Parathyroid adenoma (tissue), 2 donors: ENCODE data around the gene MIER2.

ENCODE experiments used
- H2AFZ ChIP-seq: fragments of 300-600 bp; sonication (generic); one replicate; pipeline ENCODE4 v1.7.0; 2017; ENCODE audit warnings: antibody characterized with exemption, mild to moderate bottlenecking
- H3K27ac ChIP-seq: fragments of 300-600 bp; sonication (generic); one replicate; pipeline ENCODE4 v1.7.0; 2017
- H3K27me3 ChIP-seq: fragments of 300-600 bp; sonication (generic); one replicate; pipeline ENCODE4 v1.7.0; 2017; ENCODE audit warnings: low read length; ENCODE audit not compliant: control insufficient read depth, insufficient read depth
- H3K36me3 ChIP-seq: fragments of 300-600 bp; sonication (generic); one replicate; pipeline ENCODE4 v1.7.0; 2017; ENCODE audit warnings: low read length; ENCODE audit not compliant: control insufficient read depth, insufficient read depth
- H3K4me1 ChIP-seq: fragments of 300-600 bp; sonication (generic); one replicate; pipeline ENCODE4 v1.7.0; 2017; ENCODE audit warnings: control low read depth
- H3K4me2 ChIP-seq: fragments of 300-600 bp; sonication (generic); one replicate; pipeline ENCODE4 v1.7.0; 2017; ENCODE audit warnings: low read length
- H3K4me3 ChIP-seq: fragments of 300-600 bp; sonication (generic); one replicate; pipeline ENCODE4 v1.7.0; 2017; ENCODE audit warnings: low read depth, low read length
- H3K79me2 ChIP-seq: fragments of 300-600 bp; sonication (generic); one replicate; pipeline ENCODE4 v1.7.0; 2017; ENCODE audit warnings: control low read depth
- H3K9ac ChIP-seq: fragments of 300-600 bp; sonication (generic); one replicate; pipeline ENCODE4 v1.7.0; 2017; ENCODE audit warnings: mild to moderate bottlenecking
- H3K9me3 ChIP-seq: fragments of 300-600 bp; sonication (generic); one replicate; pipeline ENCODE4 v1.7.0; 2017; ENCODE audit warnings: low read length; ENCODE audit not compliant: control insufficient read depth
- CTCF ChIP-seq: fragments of 300-600 bp; sonication (generic); IDR thresholded peaks from one replicate; pipeline ENCODE4 v1.7.0; 2017; ENCODE audit warnings: antibody characterized with exemption, mild to moderate bottlenecking
- donor health status: primary hyperparathyroidism.

MIER2 gene

GRCh38 chr19:292951-293350 is 51.6 kb downstream of the MIER2 start:
- Histone ChIP-seq H3K79me2 (no peaks in the 10 kb centered on the region), H3K4me3 (no peak overlapping the region), H3K27me3 (peaks cover 2% of the 10 kb centered on the region), H2AFZ (no peak overlapping the region), H3K4me1 (peaks cover 8% of the 10 kb centered on the region), H3K9me3 (no peaks in the 10 kb centered on the region), H3K4me2 (no peak overlapping the region), H3K27ac (no peak overlapping the region), H3K36me3 (no peaks in the 10 kb centered on the region), H3K9ac (no peak overlapping the region)
- no peak for TF ChIP-seq CTCF

- Histone ChIP-seq H3K4me3 (no peak overlapping the region), H3K27ac (no peak overlapping the region), H2AFZ (no peak overlapping the region), H3K79me2 (no peaks in the 10 kb centered on the region), H3K9me3 (no peaks in the 10 kb centered on the region), H3K36me3 (no peaks in the 10 kb centered on the region), H3K4me1 (peaks cover 8% of the 10 kb centered on the region), H3K4me2 (no peak overlapping the region), H3K9ac (no peak overlapping the region), H3K27me3 (peaks cover 2% of the 10 kb centered on the region)
- no peak for TF ChIP-seq CTCF
These were observed 52.2 kb downstream of the MIER2 start for GRCh38 chr19:292281-292884.

- no peak for TF ChIP-seq CTCF
- no peaks in the 10 kb centered on the region for H3K79me2 ChIP-seq
- no peaks in the 10 kb centered on the region for H3K36me3 ChIP-seq
- no peaks in the 10 kb centered on the region for H3K9me3 ChIP-seq
- H2AFZ ChIP-seq = peak overlapping the region; percentile 60
- H3K4me3 ChIP-seq = no peak overlapping the region
- peak overlapping the region; percentile 31 for H3K4me2 ChIP-seq
- no peak overlapping the region for H3K9ac ChIP-seq
- H3K27me3 ChIP-seq = peaks cover 2% of the 10 kb centered on the region
- no peak overlapping the region for H3K27ac ChIP-seq
- H3K4me1 ChIP-seq = peaks cover 8% of the 10 kb centered on the region
These were observed 52.9 kb downstream of the MIER2 start for GRCh38 chr19:291561-292280.

- peak within 1 kb of the TSS; percentile 82 for H2AFZ ChIP-seq
- peaks cover 2% of the 10 kb centered on the region for H3K27me3 ChIP-seq
- no peaks in the 10 kb centered on the region for H3K79me2 ChIP-seq
- no peaks in the 10 kb centered on the region for H3K9me3 ChIP-seq
- H3K4me1 ChIP-seq = peaks cover 8% of the 10 kb centered on the region
- peak within 1 kb of the TSS; percentile 49 for H3K9ac ChIP-seq
- H3K27ac ChIP-seq = peak within 1 kb of the TSS; percentile 86
- no peak for TF ChIP-seq CTCF
- peak within 1 kb of the TSS; percentile 42 for H3K4me2 ChIP-seq
- no peaks in the 10 kb centered on the region for H3K36me3 ChIP-seq
- H3K4me3 ChIP-seq = peak within 1 kb of the TSS; percentile 27
These were observed 53.5 kb downstream of the MIER2 start, which contains the start of gene PLPP2 for GRCh38 chr19:291006-291521. PLPP2 (minus strand) TSS chr19:291403; CDS start chr19:291336, 67 bp downstream.
